Measurements from ENCODE around the gene HES5.
"Not testable (repeated sequence)": the region's sequence is repeated elsewhere in the genome, so short reads cannot be mapped to it uniquely, and the experiment has no call there.

DNA sequence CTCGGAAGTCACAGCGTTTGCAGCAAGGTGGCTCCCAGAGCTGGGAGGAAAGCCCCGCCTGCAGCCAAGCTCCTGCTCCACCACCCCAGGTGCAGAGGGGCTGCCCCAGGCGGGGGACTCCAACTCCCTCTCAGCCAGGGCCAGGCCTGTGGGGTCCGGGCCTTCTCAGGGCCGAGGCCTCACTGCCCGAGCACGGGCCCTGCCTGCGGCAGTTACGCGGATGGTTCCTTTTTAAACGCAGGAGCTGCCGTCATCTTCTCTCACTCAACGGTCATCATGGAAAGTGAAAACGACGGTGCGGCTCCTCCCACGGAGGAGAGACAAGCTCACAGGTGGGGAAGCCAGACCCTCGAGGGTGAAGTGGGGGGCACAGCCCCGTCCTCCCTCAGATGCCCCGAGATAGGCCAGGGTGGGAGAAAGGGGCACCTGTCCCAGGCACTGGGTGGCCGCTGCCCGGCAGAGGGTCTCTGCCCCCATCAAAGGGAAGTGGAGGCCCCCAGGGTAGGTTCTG, 47.6 kb upstream of the HES5 start:
- TF ChIP-seq, protein P1, sequence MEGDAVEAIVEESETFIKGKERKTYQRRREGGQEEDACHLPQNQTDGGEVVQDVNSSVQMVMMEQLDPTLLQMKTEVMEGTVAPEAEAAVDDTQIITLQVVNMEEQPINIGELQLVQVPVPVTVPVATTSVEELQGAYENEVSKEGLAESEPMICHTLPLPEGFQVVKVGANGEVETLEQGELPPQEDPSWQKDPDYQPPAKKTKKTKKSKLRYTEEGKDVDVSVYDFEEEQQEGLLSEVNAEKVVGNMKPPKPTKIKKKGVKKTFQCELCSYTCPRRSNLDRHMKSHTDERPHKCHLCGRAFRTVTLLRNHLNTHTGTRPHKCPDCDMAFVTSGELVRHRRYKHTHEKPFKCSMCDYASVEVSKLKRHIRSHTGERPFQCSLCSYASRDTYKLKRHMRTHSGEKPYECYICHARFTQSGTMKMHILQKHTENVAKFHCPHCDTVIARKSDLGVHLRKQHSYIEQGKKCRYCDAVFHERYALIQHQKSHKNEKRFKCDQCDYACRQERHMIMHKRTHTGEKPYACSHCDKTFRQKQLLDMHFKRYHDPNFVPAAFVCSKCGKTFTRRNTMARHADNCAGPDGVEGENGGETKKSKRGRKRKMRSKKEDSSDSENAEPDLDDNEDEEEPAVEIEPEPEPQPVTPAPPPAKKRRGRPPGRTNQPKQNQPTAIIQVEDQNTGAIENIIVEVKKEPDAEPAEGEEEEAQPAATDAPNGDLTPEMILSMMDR (IDR thresholded peaks at IDR 0.05): not testable (repeated sequence)
- TF ChIP-seq POLR2A (IDR thresholded peaks at IDR 0.05): not testable (repeated sequence)

All from uterus (tissue), 2 donors.